ENCODE results near the gene SRGAP1.

The SRGAP1 gene

DNA sequence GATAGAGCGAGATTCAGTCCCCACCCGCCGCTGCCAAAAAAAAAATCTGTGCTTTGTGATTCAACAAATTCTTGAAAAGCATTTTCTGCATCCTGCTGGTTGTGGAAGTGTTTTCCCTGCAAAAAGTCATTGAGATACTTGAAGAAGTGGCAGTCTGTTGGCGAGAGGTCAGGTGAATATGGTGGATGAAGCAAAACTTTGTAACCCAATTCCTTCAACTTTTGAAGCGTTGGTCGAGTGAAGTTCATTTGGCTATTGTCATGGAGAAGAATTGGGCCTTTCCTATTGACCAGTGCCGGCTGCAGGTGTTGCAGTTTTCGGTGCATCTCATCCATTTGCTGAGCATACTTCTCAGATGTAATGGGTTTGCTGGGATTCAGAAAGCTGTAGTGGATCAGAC lies 20.9 kb downstream of the SRGAP1 start:
- no peaks in the 10 kb centered on the region for H3F3A ChIP-seq (ENCODE audit: insufficient read depth, low read length)
- no peak overlapping the region for H3K27ac ChIP-seq (ENCODE audit: low read depth, low read length, poor library complexity, severe bottlenecking)
- H3K36me3 ChIP-seq (ENCODE audit: insufficient read depth, low read length) = no peaks in the 10 kb centered on the region
- no peaks in the 10 kb centered on the region for H3K27me3 ChIP-seq (ENCODE audit: insufficient read depth, low read length)
- no peaks in the 10 kb centered on the region for H3K79me2 ChIP-seq (ENCODE audit: insufficient read depth, low read length)
- TF ChIP-seq EZH2 (IDR thresholded peaks at IDR 0.05; ENCODE audit: borderline replicate concordance, low read length) = no peak
- TF ChIP-seq, protein P1, sequence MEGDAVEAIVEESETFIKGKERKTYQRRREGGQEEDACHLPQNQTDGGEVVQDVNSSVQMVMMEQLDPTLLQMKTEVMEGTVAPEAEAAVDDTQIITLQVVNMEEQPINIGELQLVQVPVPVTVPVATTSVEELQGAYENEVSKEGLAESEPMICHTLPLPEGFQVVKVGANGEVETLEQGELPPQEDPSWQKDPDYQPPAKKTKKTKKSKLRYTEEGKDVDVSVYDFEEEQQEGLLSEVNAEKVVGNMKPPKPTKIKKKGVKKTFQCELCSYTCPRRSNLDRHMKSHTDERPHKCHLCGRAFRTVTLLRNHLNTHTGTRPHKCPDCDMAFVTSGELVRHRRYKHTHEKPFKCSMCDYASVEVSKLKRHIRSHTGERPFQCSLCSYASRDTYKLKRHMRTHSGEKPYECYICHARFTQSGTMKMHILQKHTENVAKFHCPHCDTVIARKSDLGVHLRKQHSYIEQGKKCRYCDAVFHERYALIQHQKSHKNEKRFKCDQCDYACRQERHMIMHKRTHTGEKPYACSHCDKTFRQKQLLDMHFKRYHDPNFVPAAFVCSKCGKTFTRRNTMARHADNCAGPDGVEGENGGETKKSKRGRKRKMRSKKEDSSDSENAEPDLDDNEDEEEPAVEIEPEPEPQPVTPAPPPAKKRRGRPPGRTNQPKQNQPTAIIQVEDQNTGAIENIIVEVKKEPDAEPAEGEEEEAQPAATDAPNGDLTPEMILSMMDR (IDR thresholded peaks at IDR 0.05; ENCODE audit: low read length) = no peak
- H2AFZ ChIP-seq (ENCODE audit: low read length) = no peak overlapping the region
- no peak overlapping the region for H3K4me3 ChIP-seq (ENCODE audit: low read depth, low read length, poor library complexity, severe bottlenecking)
- H3K4me1 ChIP-seq (ENCODE audit: insufficient read depth, low read length, severe bottlenecking) = no peaks in the 10 kb centered on the region
- no peaks in the 10 kb centered on the region for H3K9me2 ChIP-seq (ENCODE audit: low read depth, low read length)
- no peak overlapping the region for H3K9ac ChIP-seq (ENCODE audit: low read length)
- H4K20me1 ChIP-seq (ENCODE audit: insufficient read depth, low read length) = no peaks in the 10 kb centered on the region
- H3K9me3 ChIP-seq (ENCODE audit: low read length) = no peaks in the 10 kb centered on the region
- no peak overlapping the region for H3K4me2 ChIP-seq (ENCODE audit: low read length)

DNA sequence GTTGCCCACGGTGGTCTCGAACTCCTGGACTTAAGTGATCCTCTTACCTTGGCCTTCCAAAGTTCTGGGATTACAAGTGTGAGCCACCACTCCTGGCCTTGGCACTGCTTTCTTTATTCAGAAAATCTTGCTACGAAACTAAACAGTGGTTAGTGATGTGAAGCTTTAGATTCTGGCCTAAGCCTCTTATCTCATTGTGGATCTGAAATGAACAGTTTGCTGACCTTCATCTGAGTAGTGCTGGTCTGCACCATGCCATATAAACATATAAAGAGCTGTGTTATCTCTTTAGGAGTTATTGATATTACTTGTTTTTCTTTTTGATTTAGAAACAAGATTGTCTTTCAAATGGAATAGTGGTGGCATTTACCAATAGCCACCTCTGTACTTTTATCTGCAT lies 22.6 kb downstream of the SRGAP1 start:
- Histone ChIP-seq H2AFZ (ENCODE audit: low read length) (no peak overlapping the region), H3K9me2 (ENCODE audit: low read depth, low read length) (no peaks in the 10 kb centered on the region), H3K4me2 (ENCODE audit: low read length) (no peak overlapping the region), H3K36me3 (ENCODE audit: insufficient read depth, low read length) (no peaks in the 10 kb centered on the region), H3K27ac (ENCODE audit: low read depth, low read length, poor library complexity, severe bottlenecking) (no peak overlapping the region), H3K4me1 (ENCODE audit: insufficient read depth, low read length, severe bottlenecking) (no peaks in the 10 kb centered on the region), H3K9ac (ENCODE audit: low read length) (no peak overlapping the region), H4K20me1 (ENCODE audit: insufficient read depth, low read length) (no peaks in the 10 kb centered on the region), H3K79me2 (ENCODE audit: insufficient read depth, low read length) (no peaks in the 10 kb centered on the region), H3K9me3 (ENCODE audit: low read length) (no peaks in the 10 kb centered on the region), H3K4me3 (ENCODE audit: low read depth, low read length, poor library complexity, severe bottlenecking) (no peak overlapping the region), H3K27me3 (ENCODE audit: insufficient read depth, low read length) (no peaks in the 10 kb centered on the region), H3F3A (ENCODE audit: insufficient read depth, low read length) (no peaks in the 10 kb centered on the region)
- TF ChIP-seq, protein P1 (IDR thresholded peaks at IDR 0.05; ENCODE audit: low read length) = no peak
- TF ChIP-seq EZH2 (IDR thresholded peaks at IDR 0.05; ENCODE audit: borderline replicate concordance, low read length) = no peak

DNA sequence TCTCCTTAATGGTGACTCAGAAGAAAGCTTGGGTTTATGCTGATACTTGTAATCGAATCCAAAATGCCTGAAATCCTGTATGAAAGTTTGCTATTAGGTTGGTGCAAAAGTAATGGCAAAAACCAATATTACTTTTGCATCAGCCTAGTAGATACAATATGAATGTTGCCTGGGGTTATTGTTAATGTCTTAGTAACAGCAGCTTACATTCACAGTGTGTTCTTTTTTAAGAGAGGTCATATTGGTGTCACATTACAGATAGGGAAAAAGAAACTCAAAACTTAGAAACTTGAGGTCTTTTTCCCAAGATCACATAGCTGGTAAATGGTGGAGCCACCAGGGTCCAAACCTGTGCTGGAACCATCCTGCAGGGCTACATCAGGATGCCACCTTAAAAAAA lies 25.2 kb downstream of the SRGAP1 start:
- Histone ChIP-seq H4K20me1 (ENCODE audit: insufficient read depth, low read length) (no peaks in the 10 kb centered on the region), H3K79me2 (ENCODE audit: insufficient read depth, low read length) (no peaks in the 10 kb centered on the region), H3K27ac (ENCODE audit: low read depth, low read length, poor library complexity, severe bottlenecking) (no peak overlapping the region), H3F3A (ENCODE audit: insufficient read depth, low read length) (no peaks in the 10 kb centered on the region), H3K9me3 (ENCODE audit: low read length) (no peaks in the 10 kb centered on the region), H3K9me2 (ENCODE audit: low read depth, low read length) (no peaks in the 10 kb centered on the region), H2AFZ (ENCODE audit: low read length) (no peak overlapping the region), H3K4me2 (ENCODE audit: low read length) (no peak overlapping the region), H3K27me3 (ENCODE audit: insufficient read depth, low read length) (no peaks in the 10 kb centered on the region), H3K4me1 (ENCODE audit: insufficient read depth, low read length, severe bottlenecking) (no peaks in the 10 kb centered on the region), H3K36me3 (ENCODE audit: insufficient read depth, low read length) (no peaks in the 10 kb centered on the region), H3K4me3 (ENCODE audit: low read depth, low read length, poor library complexity, severe bottlenecking) (no peak overlapping the region), H3K9ac (ENCODE audit: low read length) (no peak overlapping the region)
- TF ChIP-seq, protein P1 (IDR thresholded peaks at IDR 0.05; ENCODE audit: low read length) = no peak
- TF ChIP-seq EZH2 (IDR thresholded peaks at IDR 0.05; ENCODE audit: borderline replicate concordance, low read length) = no peak

All from OCI-LY1 (cell line).